ENCODE measurements around the gene OTUD7B.

GRCh38 chr1:149949911-149950310 lies 60.6 kb downstream of the OTUD7B start:
- TF ChIP-seq POLR2A (IDR thresholded peaks at IDR 0.05) (no peak), CTCF (IDR thresholded peaks at IDR 0.05) (no peak)
